Osteoblast (primary cell): ENCODE measurements around the gene TBL1X. TPM values are rescaled to one million over a fixed set of nuclear protein-coding genes. Genes with fewer than 3 reads are reported as not detected.

Experiments
- DNase-seq: peaks from one replicate; pipeline ENCODE4 v3.0.0; 2011; ENCODE audit warnings: low spot score, mixed read lengths; ENCODE audit not compliant: insufficient read length; ENCODE audit errors: missing footprints
- H2AFZ ChIP-seq: 2 replicates; pipeline ENCODE4 v1.6.0; 2011; ENCODE audit warnings: mild to moderate bottlenecking, low read length
- H3K27ac ChIP-seq: 2 replicates; pipeline ENCODE4 v1.5.1; 2011; ENCODE audit warnings: mild to moderate bottlenecking, low read depth, low read length, moderate library complexity
- H3K27me3 ChIP-seq: 2 replicates; pipeline ENCODE4 v1.6.0; 2012; ENCODE audit warnings: mild to moderate bottlenecking, control low read depth, inconsistent platforms, low read length, moderate library complexity; ENCODE audit not compliant: insufficient read depth
- H3K36me3 ChIP-seq: 2 replicates; pipeline ENCODE4 v1.5.1; 2011; ENCODE audit warnings: mild to moderate bottlenecking, low read length, control low read depth, moderate library complexity; ENCODE audit not compliant: insufficient read depth
- H3K4me1 ChIP-seq: 2 replicates; pipeline ENCODE4 v1.5.1; 2011; ENCODE audit warnings: mild to moderate bottlenecking, low read length, control low read depth, moderate library complexity; ENCODE audit not compliant: insufficient read depth
- H3K4me2 ChIP-seq: 2 replicates; pipeline ENCODE4 v1.6.0; 2011; ENCODE audit warnings: mild to moderate bottlenecking, low read length; ENCODE audit not compliant: insufficient read depth
- H3K4me3 ChIP-seq: fragments of 200-600 bp; sonication (generic); 3 replicates; pipeline ENCODE4 v1.5.1; 2012; ENCODE audit warnings: mild to moderate bottlenecking, low read length, inconsistent platforms; ENCODE audit not compliant: insufficient read depth
- H3K79me2 ChIP-seq: 2 replicates; pipeline ENCODE4 v1.6.0; 2012; ENCODE audit warnings: mild to moderate bottlenecking, low read length, control low read depth, inconsistent platforms; ENCODE audit not compliant: insufficient read depth
- H3K9me3 ChIP-seq: 2 replicates; pipeline ENCODE4 v1.5.1; 2011; ENCODE audit warnings: low read depth, low read length, control low read depth
- H4K20me1 ChIP-seq: 2 replicates; pipeline ENCODE4 v1.6.0; 2012; ENCODE audit warnings: mild to moderate bottlenecking, low read length, control low read depth; ENCODE audit not compliant: insufficient read depth
- CTCF ChIP-seq: IDR thresholded peaks from 2 replicates; pipeline ENCODE4 v1.5.1; 2011; ENCODE audit warnings: mild to moderate bottlenecking, low read depth, low read length, moderate library complexity; ENCODE audit errors: extremely low read depth
- total RNA-seq: library from RNA; depleted of rRNA; stranded (reverse); fragments of >200 nt; gene quantifications from 2 replicates; pipeline ENCODE4 v1.2.3, GENCODE V29; 2012

The TBL1X gene
- total RNA-seq, 1 donor: 15.2 TPM

DNA sequence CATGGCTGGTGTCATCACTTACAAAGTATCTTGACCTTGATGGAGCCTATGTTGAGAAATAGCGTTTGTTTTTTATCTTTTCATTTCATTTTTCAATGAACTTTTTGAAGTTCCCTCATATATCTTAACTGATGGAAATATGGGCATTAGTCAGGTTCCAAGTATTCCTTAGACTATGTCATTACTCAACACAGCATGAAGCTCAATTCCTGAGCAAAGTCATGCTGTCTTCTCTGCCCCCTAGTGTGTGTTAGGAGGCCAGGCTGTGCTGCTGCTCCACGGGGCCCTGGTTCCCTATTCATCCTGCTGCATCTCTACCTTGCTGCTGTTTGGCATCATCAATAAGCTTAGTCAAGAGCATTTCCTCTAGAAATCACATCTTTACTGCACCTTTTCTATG is 259.9 kb downstream of the TBL1X start:
- H4K20me1 ChIP-seq: no peaks in the 10 kb centered on the region
- no peak overlapping the region for H3K4me3 ChIP-seq
- H3K36me3 ChIP-seq: no peaks in the 10 kb centered on the region
- no peaks in the 10 kb centered on the region for H3K27me3 ChIP-seq
- no peaks in the 10 kb centered on the region for H3K4me1 ChIP-seq
- peaks cover 2% of the 10 kb centered on the region for H3K9me3 ChIP-seq
- no peak overlapping the region for H2AFZ ChIP-seq
- no peak overlapping the region for H3K27ac ChIP-seq
- no peak overlapping the region for H3K4me2 ChIP-seq
- no peaks in the 10 kb centered on the region for H3K79me2 ChIP-seq
- TF ChIP-seq CTCF: peak; percentile 14
- no peak for DNase-seq

GRCh38 chrX:9728261-9728660 is 263.4 kb downstream of the TBL1X start:
- DNase-seq: no peak
- H3K27me3 ChIP-seq: no peaks in the 10 kb centered on the region
- H3K79me2 ChIP-seq: no peaks in the 10 kb centered on the region
- H2AFZ ChIP-seq: no peak overlapping the region
- peaks cover 3% of the 10 kb centered on the region for H3K9me3 ChIP-seq
- no peaks in the 10 kb centered on the region for H3K4me1 ChIP-seq
- TF ChIP-seq CTCF: no peak
- H3K27ac ChIP-seq: no peak overlapping the region
- H3K4me2 ChIP-seq: no peak overlapping the region
- no peaks in the 10 kb centered on the region for H3K36me3 ChIP-seq
- H3K4me3 ChIP-seq: no peak overlapping the region
- no peaks in the 10 kb centered on the region for H4K20me1 ChIP-seq

DNA sequence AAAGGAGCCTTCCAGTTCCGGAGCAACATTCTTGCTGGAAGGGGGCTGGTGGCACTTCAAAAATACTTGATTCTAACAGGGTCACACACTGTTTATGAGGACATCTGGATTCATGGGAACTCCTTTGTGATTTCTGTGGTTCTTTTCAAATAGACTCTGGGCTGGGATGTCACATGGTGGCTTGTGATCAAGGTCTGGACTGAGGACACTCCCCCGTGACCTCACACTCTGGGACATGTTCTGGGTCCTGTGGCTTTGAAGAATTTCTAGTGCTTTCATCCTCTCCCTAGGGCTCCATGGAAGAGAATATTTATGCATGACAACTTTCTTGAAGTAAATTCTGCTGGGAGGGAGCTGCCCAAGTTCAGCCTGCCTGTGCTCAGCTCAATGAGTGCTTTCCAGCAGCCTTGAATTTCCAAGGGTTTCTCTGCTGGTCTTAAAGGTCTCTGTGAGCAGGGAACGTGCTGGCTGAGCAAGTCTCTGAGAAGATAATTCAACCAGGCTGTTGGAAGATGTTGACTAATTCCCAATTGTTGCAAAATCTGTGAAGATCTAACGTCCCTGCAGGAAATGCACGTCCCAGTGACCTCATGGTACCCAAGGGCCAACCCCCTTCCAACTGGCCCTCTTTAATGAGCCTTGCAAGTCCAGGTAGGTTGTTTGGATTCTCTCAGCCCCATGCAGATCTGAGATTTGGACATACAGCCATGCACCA is 264.5 kb downstream of the TBL1X start:
- H4K20me1 ChIP-seq: no peaks in the 10 kb centered on the region
- no peaks in the 10 kb centered on the region for H3K79me2 ChIP-seq
- no peak for DNase-seq
- no peak overlapping the region for H3K4me2 ChIP-seq
- no peaks in the 10 kb centered on the region for H3K27me3 ChIP-seq
- H3K9me3 ChIP-seq: peaks cover 4% of the 10 kb centered on the region
- H2AFZ ChIP-seq: no peak overlapping the region
- H3K27ac ChIP-seq: no peak overlapping the region
- no peak overlapping the region for H3K4me3 ChIP-seq
- no peaks in the 10 kb centered on the region for H3K36me3 ChIP-seq
- no peaks in the 10 kb centered on the region for H3K4me1 ChIP-seq
- no peak for TF ChIP-seq CTCF

- no peaks in the 10 kb centered on the region for H3K4me1 ChIP-seq
- DNase-seq: no peak
- no peaks in the 10 kb centered on the region for H3K79me2 ChIP-seq
- H2AFZ ChIP-seq: no peak overlapping the region
- H3K27me3 ChIP-seq: no peaks in the 10 kb centered on the region
- no peaks in the 10 kb centered on the region for H4K20me1 ChIP-seq
- H3K4me2 ChIP-seq: no peak overlapping the region
- TF ChIP-seq CTCF: no peak
- H3K27ac ChIP-seq: no peak overlapping the region
- no peak overlapping the region for H3K4me3 ChIP-seq
- H3K9me3 ChIP-seq: peaks cover 4% of the 10 kb centered on the region
- H3K36me3 ChIP-seq: no peaks in the 10 kb centered on the region
Observed at GRCh38 chrX:9730078-9730477, 265.2 kb downstream of the TBL1X start.
